OCI-LY7 (cell line): ENCODE results near the gene GTSF1L. TPM values are rescaled to one million over a fixed set of nuclear protein-coding genes. Genes with fewer than 3 reads are reported as not detected.
A peak's percentile ranks its signal among the peaks of the same experiment; 100 is the strongest.

ENCODE experiments used
- BruUV-seq: library from RNA; stranded (reverse); fragments of 400-500 nt; replicated peaks from 2 replicates; lab custom pipeline; 2021; lab: Mats Ljungman, UMichigan
- CTCF ChIA-PET: fragments of 300-600 bp; sonication (Branson Sonifier 250); formaldehyde crosslinking; loops from one replicate; lab custom pipeline; 2022; ENCODE audit warnings: antibody characterized with exemption; ENCODE audit not compliant: unreplicated experiment; lab: Charles Lee
- POLR2A ChIA-PET: fragments of 300-600 bp; sonication (Branson Sonifier 250); formaldehyde crosslinking; loops from one replicate; lab custom pipeline; 2022; ENCODE audit warnings: antibody characterized with exemption; lab: Charles Lee
- DNase-seq: peaks from one replicate; pipeline ENCODE4 v3.0.0-alpha.2; 2015; ENCODE audit warnings: low spot score
- H2AFZ ChIP-seq: fragments of 200-600 bp; sonication (generic), shearing (Covaris generic); 2 replicates; pipeline ENCODE4 v1.6.1; 2014; ENCODE audit warnings: mild to moderate bottlenecking, antibody characterized with exemption, low read length, moderate library complexity
- H3K27ac ChIP-seq: fragments of 200-600 bp; sonication (generic); 2 replicates; pipeline ENCODE4 v1.5.1; 2014; ENCODE audit warnings: mixed run types, low read depth, mild to moderate bottlenecking, moderate library complexity, low read length, inconsistent platforms; ENCODE audit not compliant: poor library complexity, severe bottlenecking
- H3K36me3 ChIP-seq: fragments of 200-600 bp; sonication (generic); 2 replicates; pipeline ENCODE4 v1.6.1; 2014; ENCODE audit warnings: mild to moderate bottlenecking, antibody characterized with exemption, low read length, moderate library complexity, mixed read lengths; ENCODE audit not compliant: insufficient read depth
- H3K4me1 ChIP-seq: fragments of 200-600 bp; sonication (generic); 2 replicates; pipeline ENCODE4 v1.5.1; 2014; ENCODE audit warnings: mild to moderate bottlenecking, low read length; ENCODE audit not compliant: insufficient read depth, poor library complexity, severe bottlenecking
- H3K4me2 ChIP-seq: fragments of 200-600 bp; sonication (generic); 2 replicates; pipeline ENCODE4 v1.6.1; 2014; ENCODE audit warnings: mild to moderate bottlenecking, low read length
- H3K4me3 ChIP-seq: fragments of 200-600 bp; sonication (generic); 2 replicates; pipeline ENCODE4 v1.5.1; 2014; ENCODE audit warnings: mild to moderate bottlenecking, low read depth, low read length; ENCODE audit not compliant: poor library complexity, severe bottlenecking
- H3K79me2 ChIP-seq: fragments of 200-600 bp; sonication (generic); 2 replicates; pipeline ENCODE4 v1.6.1; 2016; ENCODE audit warnings: low read depth, mild to moderate bottlenecking, low read length, moderate library complexity, mixed read lengths; ENCODE audit not compliant: insufficient read depth
- H3K9me2 ChIP-seq: fragments of 200-600 bp; sonication (generic); 2 replicates; pipeline ENCODE4 v1.6.1; 2016; ENCODE audit warnings: mild to moderate bottlenecking, low read length, mixed read lengths; ENCODE audit not compliant: insufficient read depth
- H3K9me3 ChIP-seq: fragments of 200-600 bp; sonication (generic); 2 replicates; pipeline ENCODE4 v1.6.1; 2014; ENCODE audit warnings: mild to moderate bottlenecking, mixed run types, low read length, mixed read lengths
- H4K20me1 ChIP-seq: fragments of 200-600 bp; sonication (generic); 2 replicates; pipeline ENCODE4 v1.6.1; 2014; ENCODE audit warnings: mild to moderate bottlenecking, antibody characterized with exemption, low read length, moderate library complexity, mixed read lengths; ENCODE audit not compliant: insufficient read depth
- CTCF ChIP-seq: fragments of 200-600 bp; sonication (generic); conservative IDR thresholded peaks from 2 replicates; pipeline ENCODE4 v1.5.1; 2014; ENCODE audit warnings: mild to moderate bottlenecking, antibody characterized with exemption, low read length, moderate library complexity, mixed read lengths
- EZH2phosphoT487 ChIP-seq: fragments of 200-600 bp; sonication (generic); IDR thresholded peaks from 2 replicates; pipeline ENCODE4 v1.6.1; 2018; ENCODE audit warnings: low read depth, borderline replicate concordance, mild to moderate bottlenecking, mixed run types, antibody characterized with exemption, low read length, moderate library complexity, mixed read lengths
- intact Hi-C: fragments of 100-400 bp; cut with micrococcal nuclease; formaldehyde crosslinking; loops from one replicate; pipeline ENCODE4 v1.10.0; 2022; ENCODE audit not compliant: unreplicated experiment
- total RNA-seq, 2 experiments: library from RNA; depleted of rRNA in 1 of 2; stranded (reverse); fragments of >200 nt in 1 of 2; shearing (Covaris generic) in 1 of 2; gene quantifications; 2 replicates each; pipeline ENCODE4 v1.2.3, GENCODE V29; 2014 to 2022

GTSF1L gene
- total RNA-seq, 2 experiments from 2014 or later, result 3.1 to 3.3 TPM

GRCh38 chr20:43755390-43755789 lies 28.6 kb upstream of the GTSF1L start:
- H3K4me1 ChIP-seq, result peaks cover 25% of the 10 kb centered on the region
- H2AFZ ChIP-seq, result no peak overlapping the region
- no peaks in the 10 kb centered on the region for H3K9me2 ChIP-seq
- H4K20me1 ChIP-seq, result no peaks in the 10 kb centered on the region
- H3K4me2 ChIP-seq, result no peak overlapping the region
- no peak overlapping the region for H3K4me3 ChIP-seq
- no peaks in the 10 kb centered on the region for H3K9me3 ChIP-seq
- no peaks in the 10 kb centered on the region for H3K79me2 ChIP-seq
- H3K27ac ChIP-seq, result no peak overlapping the region
- no peak for DNase-seq
- POLR2A ChIA-PET, result no interaction called here
- BruUV-seq, result no TSS peak
- H3K36me3 ChIP-seq, result no peaks in the 10 kb centered on the region
- intact Hi-C loops, result no loop called here
- TF ChIP-seq EZH2phosphoT487 (no peak), CTCF (no peak)
- CTCF ChIA-PET, result no interaction called here

- peaks cover 36% of the 10 kb centered on the region for H3K4me1 ChIP-seq
- peak overlapping the region; percentile 11 for H3K4me3 ChIP-seq
- no peaks in the 10 kb centered on the region for H3K36me3 ChIP-seq
- no peaks in the 10 kb centered on the region for H3K9me2 ChIP-seq
- H3K9me3 ChIP-seq, result no peaks in the 10 kb centered on the region
- no peak for TF ChIP-seq EZH2phosphoT487
- no peak for TF ChIP-seq CTCF
- peak overlapping the region; percentile 18 for H3K27ac ChIP-seq
- CTCF ChIA-PET, result no interaction called here
- H2AFZ ChIP-seq, result peak overlapping the region; percentile 80; the same call in 1 of the 2 replicates
- intact Hi-C loops, result no loop called here
- H3K79me2 ChIP-seq, result no peaks in the 10 kb centered on the region
- H4K20me1 ChIP-seq, result no peaks in the 10 kb centered on the region
- peak overlapping the region; percentile 54 for H3K4me2 ChIP-seq
- DNase-seq, result peak; percentile 77
- no TSS peak for BruUV-seq
- POLR2A ChIA-PET, result no interaction called here
These were observed 25.9 kb upstream of the GTSF1L start for GRCh38 chr20:43752561-43753301.

- Histone ChIP-seq H3K9me2 (no peaks in the 10 kb centered on the region), H2AFZ (peak overlapping the region; percentile 80; the same call in 1 of the 2 replicates), H4K20me1 (no peaks in the 10 kb centered on the region), H3K79me2 (no peaks in the 10 kb centered on the region), H3K4me1 (peaks cover 36% of the 10 kb centered on the region), H3K36me3 (no peaks in the 10 kb centered on the region), H3K4me2 (peak overlapping the region; percentile 54), H3K27ac (peak overlapping the region; percentile 18), H3K4me3 (peak overlapping the region; percentile 11), H3K9me3 (no peaks in the 10 kb centered on the region)
- ChIA-PET POLR2A (interaction anchor here (0.7 kb wide), 1 partner anchor 205 kb away, joined by 6 read pairs; no protein-coding TSS in a partner anchor), CTCF (interaction anchor here (1.4 kb wide), 1 partner anchor 330 kb away, joined by 3 read pairs; no protein-coding TSS in a partner anchor)
- DNase-seq, result no peak
- BruUV-seq, result no TSS peak
- intact Hi-C loops, result no loop called here
- no peak for TF ChIP-seq CTCF
- TF ChIP-seq EZH2phosphoT487, result no peak
These were observed 25.2 kb upstream of the GTSF1L start for GRCh38 chr20:43752051-43752360.
